Effector CD4-positive, alpha-beta T cell (primary cell): Measurements from ENCODE around the gene PUSL1.

ENCODE experiments used
- DNase-seq: peaks from one replicate; pipeline ENCODE4 v3.0.0-alpha.2; 2020
- total RNA-seq: gene quantifications from one replicate; lab custom pipeline; 2026; lab: John Stamatoyannopoulos, UW

Gene PUSL1
- total RNA-seq, result 17.8 reads per million, percentile 44 among the genes with 10 or more reads in this experiment

GRCh38 chr1:1307923-1308755 lies at the start of gene PUSL1, which contains the start of gene ACAP3:
Gene PUSL1, plus strand, starts transcription at chr1:1308597. Its CDS starts 47 bp downstream, at chr1:1308644.
Gene ACAP3, minus strand, starts transcription at chr1:1307930. Its CDS starts 115 bp downstream, at chr1:1307815.
- peak; percentile 82 for DNase-seq

- DNase-seq, result no peak
These were observed 49.3 kb upstream of the PUSL1 start for GRCh38 chr1:1259119-1259488.

- no peak for DNase-seq
These were observed 48.9 kb upstream of the PUSL1 start for GRCh38 chr1:1259540-1259939.

- DNase-seq, result no peak
These were observed 48.3 kb upstream of the PUSL1 start for GRCh38 chr1:1259951-1260600.

- DNase-seq, result no peak
These were observed 47.4 kb upstream of the PUSL1 start for GRCh38 chr1:1260843-1261560.

GRCh38 chr1:1262071-1262470 lies 46.3 kb upstream of the PUSL1 start:
- no peak for DNase-seq

- DNase-seq, result no peak
These were observed 45.6 kb upstream of the PUSL1 start for GRCh38 chr1:1262758-1263157.

- DNase-seq, result no peak
These were observed 44.4 kb upstream of the PUSL1 start for GRCh38 chr1:1264026-1264425.

- DNase-seq, result no peak
These were observed 43.5 kb upstream of the PUSL1 start for GRCh38 chr1:1264868-1265272.

GRCh38 chr1:1267488-1268283 lies 40.7 kb upstream of the PUSL1 start:
- no peak for DNase-seq

GRCh38 chr1:1268284-1268682 lies 40.1 kb upstream of the PUSL1 start:
- no peak for DNase-seq

GRCh38 chr1:1270813-1271212 lies 37.6 kb upstream of the PUSL1 start:
- no peak for DNase-seq

GRCh38 chr1:1272341-1273208 lies 35.8 kb upstream of the PUSL1 start:
- DNase-seq, result no peak

- no peak for DNase-seq
These were observed 35.2 kb upstream of the PUSL1 start for GRCh38 chr1:1273209-1273511.

- DNase-seq, result peak; percentile 90
These were observed 34.7 kb upstream of the PUSL1 start, which contains the start of gene UBE2J2 for GRCh38 chr1:1273512-1274298. Gene UBE2J2, minus strand, starts transcription at chr1:1273854. Its CDS starts 5,862 bp downstream, at chr1:1267992.

GRCh38 chr1:1274299-1274930 lies 34.0 kb upstream of the PUSL1 start:
- DNase-seq, result no peak

- DNase-seq, result no peak
These were observed 33.4 kb upstream of the PUSL1 start for GRCh38 chr1:1274931-1275431.

- no peak for DNase-seq
These were observed 32.6 kb upstream of the PUSL1 start for GRCh38 chr1:1275836-1276235.

- DNase-seq, result no peak
These were observed 29.8 kb upstream of the PUSL1 start for GRCh38 chr1:1278620-1279019.

- DNase-seq, result no peak
These were observed 29.4 kb upstream of the PUSL1 start for GRCh38 chr1:1279028-1279427.
